HT1080 (cell line): ENCODE measurements around the gene GEMIN2. TPM values are rescaled to one million over a fixed set of nuclear protein-coding genes. Genes with fewer than 3 reads are reported as not detected.
"Not testable (repeated sequence)": the region's sequence is repeated elsewhere in the genome, so short reads cannot be mapped to it uniquely, and the experiment has no call there.

Source experiments
- DNase-seq: peaks from one replicate; pipeline ENCODE4 v3.0.0-alpha.2; 2015; ENCODE audit warnings: low read depth
- small RNA-seq: library from RNA; depleted of rRNA; stranded (forward); fragments of <200 nt; gene quantifications from one replicate; pipeline ENCODE3, GENCODE V24; 2014
- total RNA-seq: library from RNA; depleted of rRNA; stranded (reverse); fragments of >200 nt; shearing (Covaris generic); gene quantifications from 2 replicates; pipeline ENCODE4 v1.2.3, GENCODE V29; 2014; rRNA removed

The GEMIN2 gene
- total RNA-seq, 1 experiment from 2014 or later, result 36.2 TPM

DNA sequence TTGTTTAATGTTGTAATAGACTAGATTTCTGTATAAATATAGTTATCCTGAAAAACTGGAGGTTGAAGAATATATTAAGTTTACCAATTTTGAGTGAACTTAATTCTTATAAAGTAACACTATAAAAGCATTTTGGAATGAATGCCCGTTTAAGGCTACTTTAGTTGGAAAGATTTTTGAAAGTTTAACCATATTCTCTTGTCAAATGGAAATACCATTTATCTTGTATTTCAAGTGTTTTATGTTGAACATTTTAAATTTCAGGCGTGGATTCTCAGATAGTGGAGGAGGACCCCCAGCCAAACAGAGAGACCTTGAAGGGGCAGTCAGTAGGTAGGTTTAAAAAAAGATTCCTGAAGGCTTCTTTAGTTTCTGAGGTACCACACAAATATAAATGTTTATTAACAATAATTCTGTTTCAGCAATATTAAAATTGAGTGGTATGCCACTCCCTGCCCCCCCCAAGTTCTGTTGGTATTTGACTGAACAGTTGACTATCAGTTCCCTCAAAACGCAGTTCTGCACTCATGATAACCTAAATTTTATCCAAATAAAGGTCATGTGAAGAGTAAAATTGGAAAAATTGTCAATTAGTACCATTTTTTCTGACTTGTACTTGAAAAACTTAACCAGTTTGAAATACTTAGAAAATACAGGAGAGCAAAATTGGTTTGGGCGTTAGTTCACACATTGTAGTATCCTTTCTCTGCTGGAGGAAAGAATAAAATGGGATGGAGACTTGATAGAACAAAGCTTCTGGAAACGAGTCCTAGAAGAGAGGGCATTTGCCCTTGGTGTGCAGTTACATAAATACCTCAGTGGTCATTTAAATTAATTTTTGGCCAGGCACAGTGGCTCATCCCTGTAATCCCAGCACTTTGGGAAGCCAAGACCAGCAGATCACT is 62.4 kb downstream of the GEMIN2 start:
- DNase-seq, result no peak

DNA sequence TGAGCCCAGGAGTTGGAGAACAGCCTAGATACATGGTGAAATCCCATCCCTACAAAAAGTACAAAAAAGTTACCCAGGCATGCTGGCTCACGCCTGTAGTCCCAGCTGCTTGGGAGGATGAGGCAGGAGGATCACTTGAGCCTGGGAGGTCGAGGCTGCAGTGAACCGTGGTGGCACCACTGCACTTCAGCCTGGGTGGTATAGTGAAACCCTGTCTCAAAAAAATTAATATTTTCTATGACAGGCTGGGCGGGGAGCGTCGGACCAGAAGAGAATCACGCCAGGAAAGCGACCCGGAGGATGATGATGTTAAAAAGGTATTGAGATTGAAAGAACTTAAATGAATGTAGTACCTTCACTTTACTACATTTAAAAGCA is 63.0 kb downstream of the GEMIN2 start:
- DNase-seq, result no peak

DNA sequence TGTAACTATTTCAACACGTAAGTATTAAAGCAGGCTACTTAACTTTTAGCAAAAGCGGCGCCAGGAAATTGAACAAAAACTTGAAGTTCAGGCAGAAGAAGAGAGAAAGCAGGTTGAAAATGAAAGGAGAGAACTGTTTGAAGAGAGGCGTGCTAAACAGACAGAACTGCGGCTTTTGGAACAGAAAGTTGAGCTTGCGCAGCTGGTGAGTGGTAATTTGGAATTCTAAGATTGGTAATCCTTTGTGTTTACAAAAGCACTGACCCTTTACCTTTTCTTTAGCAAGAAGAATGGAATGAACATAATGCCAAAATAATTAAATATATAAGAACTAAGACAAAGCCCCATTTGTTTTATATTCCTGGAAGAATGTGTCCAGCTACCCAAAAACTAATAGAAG is 64.9 kb downstream of the GEMIN2 start:
- no peak for DNase-seq

DNA sequence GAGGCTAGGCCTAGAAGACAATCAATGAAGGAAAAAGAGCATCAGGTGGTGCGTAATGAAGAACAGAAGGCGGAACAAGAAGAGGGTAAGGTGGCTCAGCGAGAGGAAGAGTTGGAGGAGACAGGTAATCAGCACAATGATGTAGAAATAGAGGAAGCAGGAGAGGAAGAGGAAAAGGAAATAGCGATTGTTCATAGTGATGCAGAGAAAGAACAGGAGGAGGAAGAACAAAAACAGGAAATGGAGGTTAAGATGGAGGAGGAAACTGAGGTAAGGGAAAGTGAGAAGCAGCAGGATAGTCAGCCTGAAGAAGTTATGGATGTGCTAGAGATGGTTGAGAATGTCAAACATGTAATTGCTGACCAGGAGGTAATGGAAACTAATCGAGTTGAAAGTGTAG is 66.4 kb downstream of the GEMIN2 start:
- no peak for DNase-seq

DNA sequence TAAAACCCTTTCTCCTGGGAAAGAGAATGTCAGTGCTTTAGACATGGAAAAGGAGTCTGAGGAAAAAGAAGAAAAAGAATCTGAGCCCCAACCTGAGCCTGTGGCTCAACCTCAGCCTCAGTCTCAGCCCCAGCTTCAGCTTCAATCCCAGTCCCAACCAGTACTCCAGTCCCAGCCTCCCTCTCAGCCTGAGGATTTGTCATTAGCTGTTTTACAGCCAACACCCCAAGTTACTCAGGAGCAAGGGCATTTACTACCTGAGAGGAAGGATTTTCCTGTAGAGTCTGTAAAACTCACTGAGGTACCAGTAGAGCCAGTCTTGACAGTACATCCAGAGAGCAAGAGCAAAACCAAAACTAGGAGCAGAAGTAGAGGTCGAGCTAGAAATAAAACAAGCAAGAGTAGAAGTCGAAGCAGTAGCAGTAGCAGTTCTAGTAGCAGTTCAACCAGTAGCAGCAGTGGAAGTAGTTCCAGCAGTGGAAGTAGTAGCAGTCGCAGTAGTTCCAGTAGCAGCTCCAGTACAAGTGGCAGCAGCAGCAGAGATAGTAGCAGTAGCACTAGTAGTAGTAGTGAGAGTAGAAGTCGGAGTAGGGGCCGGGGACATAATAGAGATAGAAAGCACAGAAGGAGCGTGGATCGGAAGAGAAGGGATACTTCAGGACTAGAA is 67.0 kb downstream of the GEMIN2 start:
- DNase-seq, result no peak

DNA sequence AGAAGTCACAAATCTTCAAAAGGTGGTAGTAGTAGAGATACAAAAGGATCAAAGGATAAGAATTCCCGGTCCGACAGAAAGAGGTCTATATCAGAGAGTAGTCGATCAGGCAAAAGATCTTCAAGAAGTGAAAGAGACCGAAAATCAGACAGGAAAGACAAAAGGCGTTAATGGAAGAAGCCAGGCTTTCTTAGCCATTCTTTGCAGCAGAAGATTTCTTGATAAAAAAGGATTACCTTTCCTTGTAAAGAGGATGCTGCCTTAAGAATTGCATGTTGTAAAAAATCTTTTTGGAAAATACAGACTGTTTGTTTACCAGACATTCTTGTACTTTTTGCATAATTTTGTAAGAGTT is 67.5 kb downstream of the GEMIN2 start:
- DNase-seq, result no peak

DNA sequence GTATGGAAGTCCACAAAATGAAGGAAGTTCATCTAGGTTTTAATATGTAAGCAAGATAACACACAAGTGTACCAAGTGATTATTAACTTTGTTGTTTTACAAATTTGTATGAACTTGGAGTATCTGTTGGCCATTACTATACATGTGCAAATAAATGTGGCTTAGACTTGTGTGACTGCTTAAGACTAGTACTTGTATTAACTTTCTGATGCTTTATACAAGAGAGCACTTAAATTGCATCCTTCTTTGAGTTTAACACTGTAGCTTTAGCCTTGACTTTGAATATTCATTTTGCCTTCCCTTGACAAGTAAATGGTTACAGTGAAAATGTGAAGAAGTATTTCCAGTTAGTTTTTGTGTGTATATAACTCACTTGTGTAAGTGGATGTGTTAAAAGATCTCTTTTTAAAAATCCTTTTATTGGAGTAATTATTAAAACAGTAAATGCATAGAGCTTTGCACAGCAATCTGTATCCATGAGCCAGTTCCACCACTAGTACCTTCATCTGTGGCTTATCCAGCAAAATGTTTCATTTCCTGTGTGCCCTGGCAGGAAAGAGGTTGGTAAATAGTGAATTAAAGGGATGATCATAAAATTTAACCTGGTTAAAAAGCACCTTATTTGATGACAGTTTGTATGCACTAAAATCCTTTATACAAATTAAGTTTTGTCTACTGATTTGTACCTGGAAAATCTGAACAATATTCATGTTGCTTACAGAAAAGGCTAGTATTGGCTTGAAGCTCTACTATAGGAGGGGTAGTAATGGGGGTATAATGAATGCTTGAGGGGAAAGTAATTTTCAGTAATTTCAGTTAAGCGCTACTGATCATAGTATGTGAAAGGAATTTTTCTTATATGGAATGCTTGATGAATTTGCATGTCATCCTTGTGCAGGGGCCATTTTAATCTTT is 68.9 kb downstream of the GEMIN2 start:
- no peak for DNase-seq

DNA sequence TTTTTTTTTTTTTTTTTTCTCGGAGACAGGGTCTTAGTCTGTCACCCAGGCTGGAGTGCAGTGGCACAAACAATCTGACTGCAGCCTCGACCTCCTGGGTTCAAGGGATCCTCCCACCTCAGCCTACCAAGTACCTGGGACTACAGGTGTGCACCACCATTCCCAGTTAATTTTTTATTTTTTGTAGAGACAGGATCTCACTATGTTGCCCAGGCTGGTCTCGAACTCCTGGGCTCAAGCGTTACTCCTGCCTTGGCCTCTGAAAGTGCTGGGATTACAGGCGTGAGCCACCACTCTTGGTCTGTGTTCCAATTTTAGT is 69.5 kb downstream of the GEMIN2 start:
- DNase-seq, result not testable (repeated sequence)

DNA sequence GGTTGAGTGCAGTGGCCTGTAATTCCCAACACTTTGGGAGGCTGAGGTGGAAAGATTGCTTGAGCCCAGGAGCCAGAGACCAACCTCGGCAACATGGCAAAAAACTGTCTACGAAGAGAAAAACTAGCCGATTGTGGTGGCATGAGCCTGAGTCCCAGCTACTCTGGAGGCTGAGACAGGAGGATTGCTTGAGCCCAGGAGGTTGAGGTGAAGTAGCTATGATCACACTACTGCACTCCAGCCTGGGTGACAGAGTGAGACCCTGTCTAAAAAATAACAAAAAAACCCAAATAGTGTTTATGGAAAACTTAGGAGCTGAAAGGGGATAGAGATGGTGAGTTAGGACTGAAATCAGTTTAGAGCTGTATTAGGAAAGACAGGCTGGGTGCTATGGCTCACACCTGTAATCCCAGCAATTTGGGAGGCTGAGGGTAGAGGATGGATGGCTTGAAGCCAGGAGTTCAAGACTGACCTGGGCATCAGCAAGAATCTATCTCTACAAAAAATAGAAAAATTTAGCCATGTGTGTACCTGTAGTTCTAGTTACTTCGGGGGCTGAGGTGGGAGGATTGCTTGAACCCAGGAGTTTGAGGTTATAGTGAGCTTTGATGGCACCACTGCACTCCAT is 70.6 kb downstream of the GEMIN2 start:
- DNase-seq, result no peak

DNA sequence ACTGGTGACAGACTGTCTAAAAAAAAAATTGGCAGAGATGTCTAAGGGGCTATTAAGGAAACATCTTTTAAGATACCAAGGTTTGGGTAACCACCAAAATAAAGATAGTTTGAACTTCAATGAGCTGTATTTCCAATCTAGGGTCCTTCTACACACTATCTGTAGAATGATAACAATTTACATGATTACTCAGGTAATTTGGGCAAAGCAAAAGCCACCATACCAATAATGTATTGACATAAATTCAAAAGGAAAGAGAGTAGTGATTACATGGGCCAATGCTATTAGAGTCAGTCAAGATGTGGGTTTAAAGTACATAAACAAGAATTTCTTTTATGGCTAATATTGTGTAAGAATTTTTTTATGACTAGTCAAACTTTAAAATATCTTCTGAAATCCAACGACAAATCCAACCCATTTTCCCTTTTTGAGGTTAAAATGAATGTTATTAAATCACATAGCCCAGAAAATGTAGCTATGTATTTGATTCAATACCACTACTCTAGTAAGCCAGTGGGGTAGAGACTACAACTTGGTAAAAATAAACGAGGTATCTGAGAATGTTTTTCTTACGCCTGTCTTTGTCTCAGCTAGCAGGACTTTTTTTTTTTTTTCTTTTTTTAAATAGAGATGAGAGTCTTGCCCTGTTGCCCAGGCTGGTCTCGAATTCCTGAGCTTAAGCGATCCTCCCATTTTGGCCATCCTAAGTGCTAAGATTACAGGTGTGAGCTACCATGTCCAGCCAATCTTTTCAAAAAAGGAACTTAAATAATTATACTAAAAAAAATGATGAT is 71.3 kb downstream of the GEMIN2 start:
- no peak for DNase-seq

Small RNAs within 50 kb of the gene (small RNA-seq; reads per million reads assigned to genes)
- not detected for gene AL109628.1

Other genes with a start within 250 kb of the GEMIN2 start
- 95.6 and 108 TPM in 2 replicates for gene SEC23A, start 11.1 kb upstream of the GEMIN2 start, total RNA-seq
- gene TRAPPC6B, start 56.0 kb downstream of the GEMIN2 start, total RNA-seq, result 13.7 and 19.7 TPM in 2 replicates
- 31.2 and 33.0 TPM in 2 replicates for gene PNN, start 60.9 kb downstream of the GEMIN2 start, total RNA-seq
- 7.4 and 8.4 TPM in 2 replicates for gene MIA2, start 119.6 kb downstream of the GEMIN2 start, total RNA-seq